CD4-positive, alpha-beta T cell treated with Interferon gamma for 1 hour (primary cell): ENCODE measurements around the gene GOLGA8H.
A peak's percentile ranks its signal among the peaks of the same experiment; 100 is the strongest.
"Not testable (repeated sequence)": the region's sequence is repeated elsewhere in the genome, so short reads cannot be mapped to it uniquely, and the experiment has no call there.

Source experiments
- DNase-seq: peaks from one replicate; pipeline ENCODE4 v3.0.0-alpha.2; 2020

Gene GOLGA8H

GRCh38 chr15:30603796-30604195 lies at the start of gene GOLGA8H:
TSS of gene GOLGA8H (plus strand) at chr15:30604028. CDS start at chr15:30604126, 98 bp downstream.
- not testable (repeated sequence) for DNase-seq

- not testable (repeated sequence) for DNase-seq
Observed at GRCh38 chr15:30566949-30567348, 36.9 kb upstream of the GOLGA8H start.

GRCh38 chr15:30573012-30573491 lies 30.8 kb upstream of the GOLGA8H start:
- DNase-seq: not testable (repeated sequence)

GRCh38 chr15:30579394-30579970 lies 24.3 kb upstream of the GOLGA8H start:
- not testable (repeated sequence) for DNase-seq

- DNase-seq: not testable (repeated sequence)
Observed at GRCh38 chr15:30580716-30581115, 23.1 kb upstream of the GOLGA8H start.

- not testable (repeated sequence) for DNase-seq
Observed at GRCh38 chr15:30598953-30599352, 4.9 kb upstream of the GOLGA8H start.

GRCh38 chr15:30612271-30612670 lies 8.4 kb downstream of the GOLGA8H start:
- DNase-seq: not testable (repeated sequence)

- not testable (repeated sequence) for DNase-seq
Observed at GRCh38 chr15:30621342-30621741, 17.5 kb downstream of the GOLGA8H start.

- DNase-seq: peak; percentile 93
Observed at GRCh38 chr15:30625436-30626193, 21.8 kb downstream of the GOLGA8H start, which contains the start of gene ARHGAP11B. TSS of gene ARHGAP11B (plus strand) at chr15:30626128.

- not testable (repeated sequence) for DNase-seq
Observed at GRCh38 chr15:30626194-30626565, 22.4 kb downstream of the GOLGA8H start.

GRCh38 chr15:30626632-30627031 lies 22.8 kb downstream of the GOLGA8H start:
- not testable (repeated sequence) for DNase-seq

- DNase-seq: no peak
Observed at GRCh38 chr15:30650012-30650929, 46.4 kb downstream of the GOLGA8H start.

- not testable (repeated sequence) for DNase-seq
Observed at GRCh38 chr15:30661154-30661553, 57.3 kb downstream of the GOLGA8H start.
